ENCODE results near the gene AP5Z1.

The AP5Z1 gene

GRCh38 chr7:4766666-4767519, 8.5 kb upstream of the AP5Z1 start:
- no peak for DNase-seq

GRCh38 chr7:4768597-4769569, 6.5 kb upstream of the AP5Z1 start:
- DNase-seq: no peak

GRCh38 chr7:4769761-4770160, 5.7 kb upstream of the AP5Z1 start:
- no peak for DNase-seq

- no peak for DNase-seq
Measured at GRCh38 chr7:4770886-4771285, 4.5 kb upstream of the AP5Z1 start.

GRCh38 chr7:4771737-4772136, 3.7 kb upstream of the AP5Z1 start:
- DNase-seq: no peak

- DNase-seq: no peak
Measured at GRCh38 chr7:4772306-4772705, 3.1 kb upstream of the AP5Z1 start.

- no peak for DNase-seq
Measured at GRCh38 chr7:4774007-4774406, 1.4 kb upstream of the AP5Z1 start.

- no peak for DNase-seq
Measured at GRCh38 chr7:4774658-4775249, 669 bp upstream of the AP5Z1 start.

GRCh38 chr7:4775848-4776623, 613 bp downstream of the AP5Z1 start:
- DNase-seq: peak in 3 of 5 experiments; percentile 29 to 76 (median 52)

- no peak for DNase-seq
Measured at GRCh38 chr7:4779118-4779517, 3.7 kb downstream of the AP5Z1 start.

GRCh38 chr7:4781366-4782069, 6.1 kb downstream of the AP5Z1 start:
- DNase-seq: no peak

GRCh38 chr7:4782333-4783291, 7.2 kb downstream of the AP5Z1 start:
- DNase-seq: no peak

- no peak for DNase-seq
Measured at GRCh38 chr7:4783292-4783652, 7.8 kb downstream of the AP5Z1 start.

- DNase-seq: no peak
Measured at GRCh38 chr7:4783762-4784351, 8.4 kb downstream of the AP5Z1 start.

GRCh38 chr7:4784799-4785198, 9.4 kb downstream of the AP5Z1 start:
- no peak for DNase-seq

GRCh38 chr7:4785371-4785770, 9.9 kb downstream of the AP5Z1 start:
- DNase-seq: no peak

GRCh38 chr7:4786015-4786414, 10.6 kb downstream of the AP5Z1 start:
- DNase-seq: no peak

GRCh38 chr7:4787541-4787940, 12.1 kb downstream of the AP5Z1 start:
- no peak for DNase-seq

GRCh38 chr7:4787947-4788626, 12.7 kb downstream of the AP5Z1 start:
- no peak for DNase-seq

All from T-helper 2 cell (primary cell).